ENCODE measurements around the gene ERBB4.

GRCh38 chr2:211451642-211452041 is 1087.0 kb downstream of the ERBB4 start:
- TF ChIP-seq CTCF (IDR thresholded peaks at IDR 0.05), result no peak
- TF ChIP-seq ZFX (IDR thresholded peaks at IDR 0.05; ENCODE audit: borderline replicate concordance), result no peak

Measured in 22Rv1 (cell line).